ENCODE data around the gene ZNF598.

- TF ChIP-seq HDGF (IDR thresholded peaks at IDR 0.05; ENCODE audit: borderline replicate concordance) (no peak), LEF1 (IDR thresholded peaks at IDR 0.05; ENCODE audit: borderline replicate concordance) (no peak), FOXK2 (IDR thresholded peaks at IDR 0.05) (no peak), SUZ12 (IDR thresholded peaks at IDR 0.05) (no peak), SP1 (IDR thresholded peaks at IDR 0.05) (no peak)
Measured at GRCh38 chr16:2035431-2036199, 26.0 kb upstream of the ZNF598 start.
